ENCODE results near the gene ZNF827.

GRCh38 chr4:145732895-145733880 lies 205.4 kb downstream of the ZNF827 start:
- TF ChIP-seq CTCF (IDR thresholded peaks at IDR 0.05): peak in 1 of 6 experiments; percentile 19
- peak in 3 of 4 donors; percentile 5 to 89 (median 54) for TF ChIP-seq POLR2A (IDR thresholded peaks at IDR 0.05)
